IMR-90 (cell line): ENCODE measurements around the gene GUCY2F. TPM values are rescaled to one million over a fixed set of nuclear protein-coding genes. Genes with fewer than 3 reads are reported as not detected.

Experiments used
- ATAC-seq: fragments of 200-7000 bp; cut with Tn5 transposase; 2 replicates; pipeline ENCODE4 v1.9.1; 2020; ENCODE audit warnings: low read depth, mild to moderate bottlenecking, moderate library complexity
- BruUV-seq: library from RNA; stranded (reverse); fragments of 400-500 nt; replicated peaks from 2 replicates; lab custom pipeline; 2021; lab: Mats Ljungman, UMichigan
- CTCF ChIA-PET: fragments of 300-600 bp; formaldehyde crosslinking; extraction: SDS; loops from one replicate; lab custom pipeline; 2021; ENCODE audit warnings: antibody characterized with exemption; lab: Yijun Ruan, JAX
- POLR2A ChIA-PET: fragments of 300-600 bp; sonication (Branson Sonifier 250); formaldehyde crosslinking; loops from one replicate; lab custom pipeline; 2022; ENCODE audit warnings: antibody characterized with exemption; ENCODE audit not compliant: unreplicated experiment; lab: Charles Lee
- DNase-seq: peaks from one replicate; pipeline ENCODE4 v3.0.0; 2013
- H2AFZ ChIP-seq: replicated peaks from 2 replicates; pipeline ENCODE3; 2013; ENCODE audit warnings: low read length, mild to moderate bottlenecking; ENCODE audit not compliant: poor library complexity
- H2AK5ac ChIP-seq: 2 replicates; pipeline ENCODE4 v1.6.1; 2013; ENCODE audit warnings: low read depth, low read length, inconsistent platforms
- H2AK9ac ChIP-seq: replicated peaks from 2 replicates; pipeline ENCODE3; 2013; ENCODE audit warnings: mild to moderate bottlenecking, low read depth, low read length, moderate library complexity; ENCODE audit not compliant: poor library complexity
- H2BK120ac ChIP-seq: 2 replicates; pipeline ENCODE4 v1.6.1; 2013; ENCODE audit warnings: low read depth, low read length, inconsistent platforms
- H2BK15ac ChIP-seq: 3 replicates; pipeline ENCODE4 v1.6.1; 2013; ENCODE audit warnings: low read depth, low read length, inconsistent platforms
- H2BK20ac ChIP-seq: 2 replicates; pipeline ENCODE4 v1.6.1; 2013; ENCODE audit warnings: low read depth, mild to moderate bottlenecking, inconsistent platforms, low read length, moderate library complexity
- H2BK5ac ChIP-seq: 2 replicates; pipeline ENCODE4 v1.6.1; 2013; ENCODE audit warnings: mild to moderate bottlenecking, low read depth, low read length, inconsistent platforms; ENCODE audit not compliant: poor library complexity, severe bottlenecking
- H3K14ac ChIP-seq: replicated peaks from 2 replicates; pipeline ENCODE4 v1.6.1; 2013; ENCODE audit warnings: low read depth, low read length, inconsistent platforms
- H3K18ac ChIP-seq: 2 replicates; pipeline ENCODE4 v1.6.1; 2013; ENCODE audit warnings: low read depth, low read length, control low read depth
- H3K23ac ChIP-seq: 2 replicates; pipeline ENCODE4 v1.6.1; 2013; ENCODE audit warnings: low read depth, low read length, inconsistent platforms
- H3K27ac ChIP-seq: 2 replicates; pipeline ENCODE4 v1.5.1; 2013; ENCODE audit warnings: mild to moderate bottlenecking, control low read depth, low read length; ENCODE audit not compliant: insufficient read depth
- H3K27me3 ChIP-seq: 2 replicates; pipeline ENCODE4 v1.6.1; 2013; ENCODE audit warnings: low read length; ENCODE audit not compliant: control insufficient read depth, insufficient read depth
- H3K36me3 ChIP-seq: 2 replicates; pipeline ENCODE4 v1.6.1; 2013; ENCODE audit warnings: low read length, mixed read lengths; ENCODE audit not compliant: control insufficient read depth, insufficient read depth
- H3K4ac ChIP-seq: 2 replicates; pipeline ENCODE4 v1.6.1; 2013; ENCODE audit warnings: low read depth, low read length, inconsistent platforms
- H3K4me1 ChIP-seq: 2 replicates; pipeline ENCODE4 v1.6.1; 2013; ENCODE audit warnings: low read length, mixed read lengths; ENCODE audit not compliant: control insufficient read depth, insufficient read depth
- H3K4me2 ChIP-seq: 2 replicates; pipeline ENCODE4 v1.6.1; 2013; ENCODE audit warnings: low read depth, mild to moderate bottlenecking, control low read depth, low read length, moderate library complexity
- H3K4me3 ChIP-seq: 2 replicates; pipeline ENCODE4 v1.5.1; 2013; ENCODE audit warnings: low read depth, mild to moderate bottlenecking, control low read depth, low read length, moderate library complexity; ENCODE audit not compliant: insufficient read depth
- H3K56ac ChIP-seq: 2 replicates; pipeline ENCODE4 v1.6.1; 2013; ENCODE audit warnings: low read length, inconsistent platforms; ENCODE audit not compliant: insufficient read depth; ENCODE audit errors: extremely low read depth
- H3K79me1 ChIP-seq, 2 experiments: 2 replicates each; pipeline ENCODE4 v1.6.1; 2013; ENCODE audit warnings: low read length in 2 of 2, inconsistent platforms in 1 of 2, low read depth in 1 of 2
- H3K9ac ChIP-seq: 2 replicates; pipeline ENCODE4 v1.6.1; 2013; ENCODE audit warnings: low read depth, low read length, control low read depth
- H3K9me1 ChIP-seq: 2 replicates; pipeline ENCODE4 v1.6.1; 2013; ENCODE audit warnings: low read length, inconsistent platforms; ENCODE audit not compliant: insufficient read depth
- H3K9me3 ChIP-seq: 2 replicates; pipeline ENCODE4 v1.6.1; 2013; ENCODE audit warnings: low read length; ENCODE audit not compliant: control insufficient read depth, insufficient read depth
- H4K20me1 ChIP-seq: 2 replicates; pipeline ENCODE4 v1.6.1; 2013; ENCODE audit warnings: low read length, inconsistent platforms; ENCODE audit not compliant: insufficient read depth
- H4K5ac ChIP-seq: 2 replicates; pipeline ENCODE4 v1.6.1; 2013; ENCODE audit warnings: mild to moderate bottlenecking, low read depth, low read length, control low read depth
- H4K8ac ChIP-seq, 2 experiments: 2 replicates each; pipeline ENCODE4 v1.6.1; 2013; ENCODE audit warnings: low read depth in 2 of 2, low read length in 2 of 2, control low read depth in 1 of 2, inconsistent platforms in 1 of 2
- H4K91ac ChIP-seq: 2 replicates; pipeline ENCODE4 v1.6.1; 2013; ENCODE audit warnings: low read depth, low read length, inconsistent platforms; ENCODE audit not compliant: insufficient read depth
- BHLHE40 ChIP-seq: fragments of 150-350 bp; IDR thresholded peaks from 2 replicates; pipeline ENCODE4 v1.6.1; 2016; ENCODE audit warnings: mild to moderate bottlenecking, low read depth, low read length
- CHD1 ChIP-seq: IDR thresholded peaks from 2 replicates; pipeline ENCODE4 v1.6.1; 2012; ENCODE audit warnings: low read depth, low read length, improper control_type of control experiment
- MAFK ChIP-seq: IDR thresholded peaks from 2 replicates; pipeline ENCODE4 v1.6.1; 2012; ENCODE audit warnings: low read depth, low read length, improper control_type of control experiment
- MAZ ChIP-seq: IDR thresholded peaks from 2 replicates; pipeline ENCODE4 v1.6.1; 2012; ENCODE audit warnings: low read depth, mild to moderate bottlenecking, low read length, improper control_type of control experiment, moderate library complexity, borderline replicate concordance
- NFE2L2 ChIP-seq: fragments of 150-350 bp; IDR thresholded peaks from 2 replicates; pipeline ENCODE4 v1.6.1; 2016; ENCODE audit warnings: low read depth, mild to moderate bottlenecking, low read length
- WGBS, 2 experiments: methylation state at CpG; one replicate each; pipeline versions ENCODE4 v1.1.5 to v1.1.7; 2013; ENCODE audit warnings: missing lambda C conversion rate in 2 of 2; ENCODE audit not compliant: insufficient read length in 1 of 2; ENCODE audit errors: extremely low coverage in 2 of 2; 5-methylcytosine and 5-hydroxymethylcytosine counted together
- dilution Hi-C: fragments of 300-500 bp; cut with HindIII; formaldehyde crosslinking; loops from one replicate; pipeline ENCODE4 v1.14.3; 2018; ENCODE audit warnings: low sequenced_read_pairs; ENCODE audit not compliant: unreplicated experiment
- in situ Hi-C: fragments of 300-500 bp; cut with MboI; formaldehyde crosslinking; loops from 3 replicates; pipeline ENCODE4 v1.14.3; 2019; ENCODE audit warnings: low sequenced_read_pairs, inconsistent platforms, mixed read lengths
- intact Hi-C: fragments of 100-400 bp; cut with micrococcal nuclease; formaldehyde crosslinking; loops from 2 replicates; pipeline ENCODE4 v1.10.0; 2022
- polyA plus RNA-seq, 3 experiments: library from polyadenylated mRNA; depleted of rRNA; stranded (reverse); fragments of >200 nt; gene quantifications; 2 replicates each; pipeline ENCODE4 v1.2.3, GENCODE V29; 2012; ENCODE audit warnings: low replicate concordance in 1 of 3
- total RNA-seq: library from RNA; depleted of rRNA; stranded (reverse); fragments of >200 nt; gene quantifications from 2 replicates; pipeline ENCODE4 v1.2.3, GENCODE V29; 2012
- TF ChIP-seq, protein P1 (sequence below): fragments of 150-350 bp; IDR thresholded peaks from 2 replicates; pipeline ENCODE4 v1.6.1; 2016; ENCODE audit warnings: low read depth, mild to moderate bottlenecking, low read length, moderate library complexity, borderline replicate concordance
- TF ChIP-seq, protein P2 (sequence below): fragments of 150-350 bp; IDR thresholded peaks from 2 replicates; pipeline ENCODE4 v1.6.1; 2017; ENCODE audit warnings: mild to moderate bottlenecking, antibody characterized with exemption, low read length, low read depth

The GUCY2F gene
- total and polyA plus RNA-seq, 2 of the 4 experiments (the other 2 are of a cell fraction) = not detected

DNA sequence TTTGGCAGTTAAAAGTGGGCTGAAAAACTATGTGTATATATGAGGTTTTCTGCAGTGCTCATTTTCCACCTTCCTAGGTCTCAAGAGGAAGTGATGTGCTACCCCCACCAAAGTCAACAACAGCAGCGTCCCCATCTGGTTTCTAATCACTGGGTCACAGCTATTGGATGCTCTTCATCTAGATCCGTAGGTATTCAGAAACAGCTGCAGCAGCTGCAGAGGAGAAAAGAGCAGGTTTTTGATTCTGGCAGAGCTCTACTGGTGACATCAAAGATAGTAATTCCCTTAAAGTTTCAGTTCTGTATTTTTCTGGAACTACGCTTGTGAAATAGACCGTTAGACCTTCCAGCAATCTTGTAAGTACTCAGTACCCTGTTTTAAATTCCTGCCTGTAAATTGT is 5.8 kb upstream of the GUCY2F start:
- POLR2A ChIA-PET = no interaction called here
- Histone ChIP-seq H3K27ac (no peak overlapping the region), H3K9me3 (no peaks in the 10 kb centered on the region), H3K4me1 (no peaks in the 10 kb centered on the region), H4K20me1 (no peaks in the 10 kb centered on the region), H4K8ac (no peak overlapping the region), H2AFZ (no peak overlapping the region), H2BK20ac (no peak overlapping the region), H2AK5ac (no peak overlapping the region), H2AK9ac (no peak overlapping the region), H3K4ac (no peak overlapping the region), H2BK120ac (no peak overlapping the region), H3K36me3 (no peaks in the 10 kb centered on the region), H2BK15ac (no peak overlapping the region), H3K14ac (no peak overlapping the region), H3K18ac (no peak overlapping the region), H2BK5ac (no peak overlapping the region), H3K56ac (no peak overlapping the region), H3K23ac (no peak overlapping the region), H3K27me3 (peaks cover 3% of the 10 kb centered on the region), H3K4me3 (no peak overlapping the region), H3K9me1 (no peaks in the 10 kb centered on the region), H4K5ac (no peak overlapping the region), H3K9ac (no peak overlapping the region), H3K4me2 (no peak overlapping the region), H4K91ac (no peak overlapping the region), H3K79me1 (no peaks in the 10 kb centered on the region)
- dilution Hi-C loops = no loop called here
- BruUV-seq = no TSS peak
- DNase-seq (no peak), ATAC-seq (no peak)
- in situ Hi-C loops = loop anchor here (25.0 kb wide), 1 partner anchor 650 kb away; no protein-coding TSS in a partner anchor
- WGBS, 2 experiments = no CpG with 5 or more reads among the region's 4 CpGs
- TF ChIP-seq BHLHE40 (no peak), NFE2L2 (no peak), MAFK (no peak), CHD1 (no peak), MAZ (no peak)
- TF ChIP-seq, protein P1, sequence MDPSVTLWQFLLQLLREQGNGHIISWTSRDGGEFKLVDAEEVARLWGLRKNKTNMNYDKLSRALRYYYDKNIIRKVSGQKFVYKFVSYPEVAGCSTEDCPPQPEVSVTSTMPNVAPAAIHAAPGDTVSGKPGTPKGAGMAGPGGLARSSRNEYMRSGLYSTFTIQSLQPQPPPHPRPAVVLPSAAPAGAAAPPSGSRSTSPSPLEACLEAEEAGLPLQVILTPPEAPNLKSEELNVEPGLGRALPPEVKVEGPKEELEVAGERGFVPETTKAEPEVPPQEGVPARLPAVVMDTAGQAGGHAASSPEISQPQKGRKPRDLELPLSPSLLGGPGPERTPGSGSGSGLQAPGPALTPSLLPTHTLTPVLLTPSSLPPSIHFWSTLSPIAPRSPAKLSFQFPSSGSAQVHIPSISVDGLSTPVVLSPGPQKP = no peak
- TF ChIP-seq, protein P2, sequence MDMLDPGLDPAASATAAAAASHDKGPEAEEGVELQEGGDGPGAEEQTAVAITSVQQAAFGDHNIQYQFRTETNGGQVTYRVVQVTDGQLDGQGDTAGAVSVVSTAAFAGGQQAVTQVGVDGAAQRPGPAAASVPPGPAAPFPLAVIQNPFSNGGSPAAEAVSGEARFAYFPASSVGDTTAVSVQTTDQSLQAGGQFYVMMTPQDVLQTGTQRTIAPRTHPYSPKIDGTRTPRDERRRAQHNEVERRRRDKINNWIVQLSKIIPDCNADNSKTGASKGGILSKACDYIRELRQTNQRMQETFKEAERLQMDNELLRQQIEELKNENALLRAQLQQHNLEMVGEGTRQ = no peak
- intact Hi-C loops = loop anchor here (10.0 kb wide), 1 partner anchor 927 kb away; no protein-coding TSS in a partner anchor
- CTCF ChIA-PET = interaction anchor here (1.2 kb wide), 1 partner anchor 403 kb away, joined by 3 read pairs; no protein-coding TSS in a partner anchor
